ENCODE data around the gene SLC27A2. TPM values are rescaled to one million over a fixed set of nuclear protein-coding genes. Genes with fewer than 3 reads are reported as not detected.

SLC27A2 gene
- total RNA-seq, 3 donors from 2014 or later (not counting 1 experiment from before 2014, with no cell fraction given), result 0.47 to 2.7 (median 0.50) TPM

GRCh38 chr15:50261981-50262380 lies 80.0 kb downstream of the SLC27A2 start:
- peak overlapping the region; percentile 54 for H3K27ac ChIP-seq (ENCODE audit: low read length)
- no peaks in the 10 kb centered on the region for H3K27me3 ChIP-seq (ENCODE audit: control insufficient read depth, insufficient read depth, low read length)
- no peak overlapping the region for H3K4me3 ChIP-seq (ENCODE audit: low read length)
- peak overlapping the region; percentile 51 for H3K4me3 Mint-ChIP-seq
- peaks cover 40 to 42% of the 10 kb centered on the region in 2 donors for H3K4me1 Mint-ChIP-seq
- H3K4me1 ChIP-seq (ENCODE audit: control insufficient read depth, insufficient read depth, low read length), result peaks cover 47% of the 10 kb centered on the region
- peak in 2 of 3 donors; percentile 40 to 43 for ATAC-seq
- no peaks in the 10 kb centered on the region for H3K9me3 Mint-ChIP-seq
- H3K27ac Mint-ChIP-seq, result peak overlapping the region; percentile 85 to 88
- 79% methylated on average over 3 of the region's 3 CpGs for WGBS (ENCODE audit: insufficient coverage)
- TF ChIP-seq CTCF (IDR thresholded peaks at IDR 0.05), result peak; percentile 31
- no peaks in the 10 kb centered on the region for H3K9me3 ChIP-seq (ENCODE audit: control insufficient read depth, insufficient read depth, low read length)
- peak in 1 of 2 donors; percentile 49 for DNase-seq
- no peaks in the 10 kb centered on the region for H3K27me3 Mint-ChIP-seq (ENCODE audit: low read depth in 2 of 2)
- no peaks in the 10 kb centered on the region for H3K36me3 Mint-ChIP-seq
- intact Hi-C loops (cut with micrococcal nuclease), result loop anchor here (1.0 to 5.0 kb wide), 3 partner anchors 80 to 645 kb away; partner anchors contain the start of gene SLC27A2
- H3K36me3 ChIP-seq (ENCODE audit: control insufficient read depth, insufficient read depth, low read length), result no peaks in the 10 kb centered on the region

- 0% methylated on average over 4 of the region's 4 CpGs for WGBS (ENCODE audit: insufficient coverage)
- peaks cover 40 to 42% of the 10 kb centered on the region in 2 donors for H3K4me1 Mint-ChIP-seq
- no peak overlapping the region for H3K4me3 ChIP-seq (ENCODE audit: low read length)
- H3K27ac Mint-ChIP-seq, result peak overlapping the region; percentile 85 to 88
- H3K27me3 ChIP-seq (ENCODE audit: control insufficient read depth, insufficient read depth, low read length), result no peaks in the 10 kb centered on the region
- no peaks in the 10 kb centered on the region for H3K36me3 ChIP-seq (ENCODE audit: control insufficient read depth, insufficient read depth, low read length)
- ATAC-seq (peak; percentile 71 to 91 (median 84)), DNase-seq (peak; percentile 59 to 75)
- H3K4me3 Mint-ChIP-seq, result peak overlapping the region; percentile 51
- intact Hi-C loops (cut with micrococcal nuclease), result loop anchor here (1.0 to 5.0 kb wide), 3 partner anchors 80 to 644 kb away; partner anchors contain the start of gene SLC27A2
- no peaks in the 10 kb centered on the region for H3K27me3 Mint-ChIP-seq (ENCODE audit: low read depth in 2 of 2)
- H3K9me3 ChIP-seq (ENCODE audit: control insufficient read depth, insufficient read depth, low read length), result no peaks in the 10 kb centered on the region
- peaks cover 47% of the 10 kb centered on the region for H3K4me1 ChIP-seq (ENCODE audit: control insufficient read depth, insufficient read depth, low read length)
- no peaks in the 10 kb centered on the region for H3K9me3 Mint-ChIP-seq
- H3K27ac ChIP-seq (ENCODE audit: low read length), result peak overlapping the region; percentile 54
- H3K36me3 Mint-ChIP-seq, result no peaks in the 10 kb centered on the region
- no peak for TF ChIP-seq CTCF (IDR thresholded peaks at IDR 0.05)
Measured at GRCh38 chr15:50262533-50262932, 80.5 kb downstream of the SLC27A2 start.

- H3K27ac ChIP-seq (ENCODE audit: low read length), result no peak within 1 kb of the TSS
- Mint-ChIP-seq H3K36me3 (no peaks in the 10 kb centered on the region), H3K9me3 (no peaks in the 10 kb centered on the region), H3K27me3 (ENCODE audit: low read depth in 2 of 2) (no peaks in the 10 kb centered on the region), H3K27ac (peak within 1 kb of the TSS in 1 of 2 donors; percentile 18), H3K4me1 (peaks cover 26% of the 10 kb centered on the region in 2 donors), H3K4me3 (no peak within 1 kb of the TSS)
- no peaks in the 10 kb centered on the region for H3K27me3 ChIP-seq (ENCODE audit: control insufficient read depth, insufficient read depth, low read length)
- intact Hi-C loops (cut with micrococcal nuclease), result no loop called here
- TF ChIP-seq CTCF (IDR thresholded peaks at IDR 0.05), result no peak
- H3K4me3 ChIP-seq (ENCODE audit: low read length), result no peak within 1 kb of the TSS
- H3K9me3 ChIP-seq (ENCODE audit: control insufficient read depth, insufficient read depth, low read length), result no peaks in the 10 kb centered on the region
- peaks cover 30% of the 10 kb centered on the region for H3K4me1 ChIP-seq (ENCODE audit: control insufficient read depth, insufficient read depth, low read length)
- 96% methylated on average over 9 of the region's 9 CpGs for WGBS (ENCODE audit: insufficient coverage)
- H3K36me3 ChIP-seq (ENCODE audit: control insufficient read depth, insufficient read depth, low read length), result no peaks in the 10 kb centered on the region
- DNase-seq, result no peak
- ATAC-seq, result no peak
Measured at GRCh38 chr15:50265620-50266019, 83.6 kb downstream of the SLC27A2 start, which contains the start of gene HDC. TSS of gene HDC (minus strand) at chr15:50265726. CDS start at chr15:50265623, 103 bp downstream.

GRCh38 chr15:50267577-50267976 lies 85.6 kb downstream of the SLC27A2 start:
- H3K36me3 ChIP-seq (ENCODE audit: control insufficient read depth, insufficient read depth, low read length), result no peaks in the 10 kb centered on the region
- no peak overlapping the region for H3K27ac ChIP-seq (ENCODE audit: low read length)
- H3K27me3 ChIP-seq (ENCODE audit: control insufficient read depth, insufficient read depth, low read length), result no peaks in the 10 kb centered on the region
- DNase-seq (no peak), ATAC-seq (no peak)
- H3K4me1 ChIP-seq (ENCODE audit: control insufficient read depth, insufficient read depth, low read length), result peaks cover 10% of the 10 kb centered on the region
- no peak overlapping the region for H3K4me3 ChIP-seq (ENCODE audit: low read length)
- H3K9me3 Mint-ChIP-seq, result no peaks in the 10 kb centered on the region
- WGBS (ENCODE audit: insufficient coverage), result 78% methylated on average over 1 of the region's 2 CpGs
- H3K36me3 Mint-ChIP-seq, result no peaks in the 10 kb centered on the region
- H3K4me1 Mint-ChIP-seq, result peaks cover 8 to 9% of the 10 kb centered on the region in 2 donors
- TF ChIP-seq CTCF (IDR thresholded peaks at IDR 0.05), result no peak
- intact Hi-C loops (cut with micrococcal nuclease), result no loop called here
- H3K27ac Mint-ChIP-seq, result no peak overlapping the region
- no peaks in the 10 kb centered on the region for H3K9me3 ChIP-seq (ENCODE audit: control insufficient read depth, insufficient read depth, low read length)
- no peaks in the 10 kb centered on the region for H3K27me3 Mint-ChIP-seq (ENCODE audit: low read depth in 2 of 2)
- H3K4me3 Mint-ChIP-seq, result no peak overlapping the region
